ENCODE data around the gene VSIG4. TPM values are rescaled to one million over a fixed set of nuclear protein-coding genes. Genes with fewer than 3 reads are reported as not detected.

Gene VSIG4
- total and polyA plus RNA-seq, 2 donors from 2014 or later: 15.9 to 80.0 TPM

DNA sequence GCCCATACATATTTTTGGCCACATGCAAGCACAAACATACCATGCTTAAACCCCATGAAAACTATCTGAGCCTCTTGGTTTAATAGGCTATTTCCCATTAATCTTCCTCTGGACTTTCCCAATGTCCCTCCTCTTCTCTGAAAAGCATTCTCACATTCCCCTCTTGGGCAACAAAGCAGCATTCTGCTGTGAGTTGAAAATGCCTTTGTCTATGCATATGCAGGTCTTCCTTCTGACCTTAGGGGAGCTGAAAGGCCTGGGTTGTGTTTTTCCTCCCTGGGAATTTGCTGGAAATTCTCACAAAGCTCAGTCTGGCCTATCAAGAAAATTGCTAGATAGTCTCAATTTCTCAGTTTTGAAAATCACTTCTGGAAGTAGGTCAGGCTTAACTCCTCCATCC is 4.2 kb downstream of the VSIG4 start:
- H3K4me3 ChIP-seq (ENCODE audit: low read length in 3 of 3): no peak overlapping the region
- no peaks in the 10 kb centered on the region for H3K27me3 ChIP-seq (ENCODE audit: control insufficient read depth, insufficient read depth, low read length)
- no peak overlapping the region for H3K27ac ChIP-seq (ENCODE audit: low read depth in 2 of 2, low read length in 2 of 2)
- TF ChIP-seq, protein P1, sequence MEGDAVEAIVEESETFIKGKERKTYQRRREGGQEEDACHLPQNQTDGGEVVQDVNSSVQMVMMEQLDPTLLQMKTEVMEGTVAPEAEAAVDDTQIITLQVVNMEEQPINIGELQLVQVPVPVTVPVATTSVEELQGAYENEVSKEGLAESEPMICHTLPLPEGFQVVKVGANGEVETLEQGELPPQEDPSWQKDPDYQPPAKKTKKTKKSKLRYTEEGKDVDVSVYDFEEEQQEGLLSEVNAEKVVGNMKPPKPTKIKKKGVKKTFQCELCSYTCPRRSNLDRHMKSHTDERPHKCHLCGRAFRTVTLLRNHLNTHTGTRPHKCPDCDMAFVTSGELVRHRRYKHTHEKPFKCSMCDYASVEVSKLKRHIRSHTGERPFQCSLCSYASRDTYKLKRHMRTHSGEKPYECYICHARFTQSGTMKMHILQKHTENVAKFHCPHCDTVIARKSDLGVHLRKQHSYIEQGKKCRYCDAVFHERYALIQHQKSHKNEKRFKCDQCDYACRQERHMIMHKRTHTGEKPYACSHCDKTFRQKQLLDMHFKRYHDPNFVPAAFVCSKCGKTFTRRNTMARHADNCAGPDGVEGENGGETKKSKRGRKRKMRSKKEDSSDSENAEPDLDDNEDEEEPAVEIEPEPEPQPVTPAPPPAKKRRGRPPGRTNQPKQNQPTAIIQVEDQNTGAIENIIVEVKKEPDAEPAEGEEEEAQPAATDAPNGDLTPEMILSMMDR (IDR thresholded peaks at IDR 0.05; ENCODE audit: borderline replicate concordance, extremely low read depth, insufficient read depth): no peak
- H3K9me3 ChIP-seq (ENCODE audit: control insufficient read depth in 2 of 3, insufficient read depth in 1 of 3, low read length in 3 of 3): no peaks in the 10 kb centered on the region
- intact Hi-C loops (cut with DNase I): no loop called here
- no peaks in the 10 kb centered on the region for H3K36me3 ChIP-seq (ENCODE audit: control insufficient read depth in 2 of 3, insufficient read depth in 3 of 3, low read length in 3 of 3)
- no peaks in the 10 kb centered on the region for H3K4me1 ChIP-seq (ENCODE audit: control insufficient read depth in 2 of 3, insufficient read depth in 2 of 3, low read depth in 1 of 3, low read length in 3 of 3)
- DNase-seq (no peak), FAIRE-seq (no peak)
- H3K9ac ChIP-seq (ENCODE audit: low read length in 3 of 3): no peak overlapping the region

DNA sequence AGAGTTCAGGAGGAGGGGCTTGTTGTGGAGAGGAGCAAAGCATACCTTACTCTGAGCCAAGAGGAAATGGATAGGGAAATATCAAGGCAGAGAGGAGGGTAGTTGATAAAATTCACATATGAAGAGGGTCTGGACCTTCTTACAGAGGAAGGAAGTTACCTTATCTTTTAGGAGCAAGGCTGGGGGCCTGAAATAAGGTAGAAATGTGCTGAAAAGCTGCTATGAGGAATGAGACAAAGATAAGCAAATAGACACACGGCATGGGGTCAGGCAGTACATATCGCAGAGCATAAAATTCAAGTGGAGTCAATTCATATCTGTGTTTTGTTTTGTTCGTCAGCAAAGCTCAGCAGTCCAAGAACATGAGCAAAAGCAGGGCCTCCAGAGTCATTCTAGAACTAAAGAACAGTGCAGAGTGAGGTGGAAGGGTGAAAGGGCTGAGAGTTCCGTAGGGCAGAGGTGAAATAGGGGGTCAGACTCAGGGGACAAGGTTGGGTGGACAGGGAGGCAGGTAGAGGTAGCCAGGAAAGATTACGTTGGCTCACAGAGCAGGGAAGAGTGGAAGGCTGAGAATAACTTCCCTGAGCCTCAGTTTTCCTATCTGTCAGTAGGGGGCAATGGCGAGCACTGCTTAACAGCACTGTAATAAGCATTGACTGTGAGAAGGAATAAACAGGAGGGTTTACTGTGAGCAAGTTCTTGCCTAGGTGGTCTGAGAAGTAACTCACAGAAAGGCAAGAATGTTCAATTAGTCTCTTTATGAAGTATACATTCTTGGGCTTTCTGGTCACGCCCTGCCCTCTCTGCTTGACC is 9.2 kb downstream of the VSIG4 start:
- Histone ChIP-seq H3K27me3 (ENCODE audit: control insufficient read depth, insufficient read depth, low read length) (no peaks in the 10 kb centered on the region), H3K9me3 (ENCODE audit: control insufficient read depth in 2 of 3, insufficient read depth in 1 of 3, low read length in 3 of 3) (no peaks in the 10 kb centered on the region), H3K27ac (ENCODE audit: low read depth in 2 of 2, low read length in 2 of 2) (no peak overlapping the region), H3K4me3 (ENCODE audit: low read length in 3 of 3) (no peak overlapping the region), H3K36me3 (ENCODE audit: control insufficient read depth in 2 of 3, insufficient read depth in 3 of 3, low read length in 3 of 3) (no peaks in the 10 kb centered on the region), H3K4me1 (ENCODE audit: control insufficient read depth in 2 of 3, insufficient read depth in 2 of 3, low read depth in 1 of 3, low read length in 3 of 3) (no peaks in the 10 kb centered on the region), H3K9ac (ENCODE audit: low read length in 3 of 3) (no peak overlapping the region)
- FAIRE-seq: no peak
- TF ChIP-seq, protein P1 (IDR thresholded peaks at IDR 0.05; ENCODE audit: borderline replicate concordance, extremely low read depth, insufficient read depth): peak; percentile 47
- DNase-seq: peak in 1 of 5 donors; percentile 8
- intact Hi-C loops (cut with DNase I): no loop called here

GRCh38 chrX:66028936-66029335 is 10.9 kb downstream of the VSIG4 start:
- Histone ChIP-seq H3K4me3 (ENCODE audit: low read length in 3 of 3) (no peak overlapping the region), H3K27me3 (ENCODE audit: control insufficient read depth, insufficient read depth, low read length) (no peaks in the 10 kb centered on the region), H3K9ac (ENCODE audit: low read length in 3 of 3) (no peak overlapping the region), H3K9me3 (ENCODE audit: control insufficient read depth in 2 of 3, insufficient read depth in 1 of 3, low read length in 3 of 3) (no peaks in the 10 kb centered on the region), H3K27ac (ENCODE audit: low read depth in 2 of 2, low read length in 2 of 2) (no peak overlapping the region), H3K4me1 (ENCODE audit: control insufficient read depth in 2 of 3, insufficient read depth in 2 of 3, low read depth in 1 of 3, low read length in 3 of 3) (no peaks in the 10 kb centered on the region), H3K36me3 (ENCODE audit: control insufficient read depth in 2 of 3, insufficient read depth in 3 of 3, low read length in 3 of 3) (no peaks in the 10 kb centered on the region)
- intact Hi-C loops (cut with DNase I): no loop called here
- FAIRE-seq (no peak), DNase-seq (no peak)
- TF ChIP-seq, protein P1 (IDR thresholded peaks at IDR 0.05; ENCODE audit: borderline replicate concordance, extremely low read depth, insufficient read depth): no peak
